H1 (cell line): ENCODE data around the gene ZNF879. TPM values are rescaled to one million over a fixed set of nuclear protein-coding genes. Genes with fewer than 3 reads are reported as not detected.

Experiments
- CTCF ChIA-PET: fragments of 300-600 bp; sonication (Branson Sonifier 250); formaldehyde crosslinking; loops from one replicate; lab custom pipeline; 2021; ENCODE audit not compliant: partially characterized antibody; lab: Charles Lee
- POLR2A ChIA-PET: fragments of 300-600 bp; sonication (Branson Sonifier 250); formaldehyde crosslinking; loops from one replicate; lab custom pipeline; 2021; ENCODE audit warnings: inconsistent platforms; ENCODE audit not compliant: partially characterized antibody; lab: Charles Lee
- DNase-seq, 2 experiments: peaks; one replicate each; pipeline versions ENCODE4 v3.0.0 to v3.0.0-alpha.2; 2010 to 2022; ENCODE audit warnings: low spot score in 2 of 2, low read depth in 1 of 2, mixed read lengths in 1 of 2
- FAIRE-seq: peaks from 2 replicates; lab custom pipeline; 2011; peaks lifted over from hg19 to GRCh38; lab: Jason Lieb, UNC
- H2AFZ ChIP-seq: 2 replicates; pipeline ENCODE4 v1.8.1; 2012; ENCODE audit warnings: low read length, inconsistent platforms
- H2AK5ac ChIP-seq: 2 replicates; pipeline ENCODE4 v1.6.1; 2013; ENCODE audit warnings: low read depth, low read length
- H2BK120ac ChIP-seq: replicated peaks from 2 replicates; pipeline ENCODE3; 2013; ENCODE audit warnings: low read depth, low read length, inconsistent platforms
- H2BK12ac ChIP-seq: 2 replicates; pipeline ENCODE4 v1.6.1; 2013; ENCODE audit warnings: low read depth, low read length
- H2BK15ac ChIP-seq: 2 replicates; pipeline ENCODE4 v1.6.1; 2013; ENCODE audit warnings: low read length
- H2BK20ac ChIP-seq: 2 replicates; pipeline ENCODE4 v1.6.1; 2013; ENCODE audit warnings: low read length
- H2BK5ac ChIP-seq: 2 replicates; pipeline ENCODE4 v1.6.1; 2013; ENCODE audit warnings: low read depth, low read length
- H3K14ac ChIP-seq: 2 replicates; pipeline ENCODE4 v1.6.1; 2013; ENCODE audit warnings: inconsistent platforms; ENCODE audit not compliant: insufficient read length
- H3K18ac ChIP-seq: 2 replicates; pipeline ENCODE4 v1.6.1; 2013; ENCODE audit warnings: low read length; ENCODE audit errors: extremely low read depth
- H3K23ac ChIP-seq: 2 replicates; pipeline ENCODE4 v1.6.1; 2013; ENCODE audit warnings: inconsistent platforms; ENCODE audit not compliant: insufficient read length
- H3K23me2 ChIP-seq: 2 replicates; pipeline ENCODE4 v1.6.1; 2013; ENCODE audit warnings: low read depth, low read length
- H3K27ac ChIP-seq: 2 replicates; pipeline ENCODE4 v1.6.1; 2011; ENCODE audit warnings: low read depth, low read length, inconsistent platforms
- H3K27me3 ChIP-seq, 4 experiments: replicated peaks in 1 of 4; 1 replicate in 1 of 4; 2 replicates in 3 of 4; pipeline versions ENCODE4 v1.6.1 to v1.8.1; 2011 to 2013; ENCODE audit warnings: low read length in 3 of 4, mild to moderate bottlenecking in 3 of 4, inconsistent platforms in 2 of 4, mixed read lengths in 2 of 4, moderate library complexity in 1 of 4; ENCODE audit not compliant: control insufficient read depth in 3 of 4, insufficient read depth in 3 of 4; ENCODE audit errors: extremely low read depth in 1 of 4
- H3K36me3 ChIP-seq, 4 experiments: 2 replicates each; pipeline versions ENCODE4 v1.6.1 to v1.8.1; 2011 to 2013; ENCODE audit warnings: mild to moderate bottlenecking in 4 of 4, low read length in 3 of 4, moderate library complexity in 2 of 4, control low read depth in 1 of 4, inconsistent platforms in 1 of 4; ENCODE audit not compliant: insufficient read depth in 4 of 4, control insufficient read depth in 2 of 4
- H3K4ac ChIP-seq: replicated peaks from 2 replicates; pipeline ENCODE3; 2013; ENCODE audit warnings: low read length, low read depth, mixed read lengths, inconsistent platforms; ENCODE audit not compliant: insufficient read length
- H3K4me1 ChIP-seq, 4 experiments: replicated peaks in 1 of 4; 1 replicate in 1 of 4; 2 replicates in 3 of 4; pipeline versions ENCODE4 v1.6.1 to v1.8.1; 2011 to 2013; ENCODE audit warnings: low read length in 3 of 4, inconsistent platforms in 2 of 4, mixed read lengths in 1 of 4; ENCODE audit not compliant: insufficient read depth in 4 of 4, control insufficient read depth in 3 of 4
- H3K4me2 ChIP-seq, 2 experiments: 2 replicates each; pipeline versions ENCODE4 v1.6.1 to v1.8.1; 2011 to 2013; ENCODE audit warnings: low read depth in 2 of 2, low read length in 2 of 2, control low read depth in 1 of 2, inconsistent platforms in 1 of 2, mild to moderate bottlenecking in 1 of 2; ENCODE audit not compliant: insufficient read depth in 1 of 2
- H3K4me3 ChIP-seq, 4 experiments: fragments of 200-600, 300-600 bp in 1 of 4; sonication (generic), shearing (Covaris generic), sonication (Bioruptor Twin) in 1 of 4; 2 replicates each; pipeline versions ENCODE4 v1.5.1 to v1.8.1; 2011 to 2016; ENCODE audit warnings: low read length in 4 of 4, low read depth in 3 of 4, control low read depth in 2 of 4, inconsistent platforms in 2 of 4, mild to moderate bottlenecking in 2 of 4, mixed read lengths in 1 of 4, moderate library complexity in 1 of 4; ENCODE audit not compliant: insufficient read depth in 2 of 4; ENCODE audit errors: extremely low read depth in 1 of 4
- H3K56ac ChIP-seq: replicated peaks from 2 replicates; pipeline ENCODE3; 2013; ENCODE audit warnings: low read depth, mild to moderate bottlenecking, mixed read lengths, low read length, inconsistent platforms; ENCODE audit not compliant: insufficient read length
- H3K79me1 ChIP-seq: 2 replicates; pipeline ENCODE4 v1.6.1; 2013; ENCODE audit warnings: low read depth, low read length, control low read depth
- H3K79me2 ChIP-seq, 2 experiments: 2 replicates each; pipeline versions ENCODE4 v1.6.1 to v1.8.1; 2012 to 2013; ENCODE audit warnings: low read length in 2 of 2, mild to moderate bottlenecking in 2 of 2, inconsistent platforms in 1 of 2; ENCODE audit not compliant: insufficient read depth in 2 of 2, control insufficient read depth in 1 of 2
- H3K9ac ChIP-seq, 4 experiments: replicated peaks in 1 of 4; 1 replicate in 1 of 4; 2 replicates in 3 of 4; pipeline versions ENCODE4 v1.6.1 to v1.8.1; 2011 to 2013; ENCODE audit warnings: low read depth in 3 of 4, low read length in 3 of 4, control low read depth in 2 of 4, mild to moderate bottlenecking in 2 of 4, moderate library complexity in 2 of 4, inconsistent platforms in 1 of 4; ENCODE audit errors: extremely low read depth in 1 of 4
- H3K9me3 ChIP-seq, 2 experiments: 2 replicates each; pipeline versions ENCODE4 v1.6.1 to v1.8.1; 2012 to 2013; ENCODE audit warnings: mild to moderate bottlenecking in 2 of 2, moderate library complexity in 2 of 2, control low read depth in 1 of 2, inconsistent platforms in 1 of 2, low read depth in 1 of 2, low read length in 1 of 2, mixed read lengths in 1 of 2; ENCODE audit not compliant: insufficient read depth in 2 of 2
- H4K20me1 ChIP-seq, 2 experiments: replicated peaks in 1 of 2; 2 replicates each; pipeline versions ENCODE3 to v1.8.1; 2011 to 2013; ENCODE audit warnings: inconsistent platforms in 2 of 2, low read length in 2 of 2, mild to moderate bottlenecking in 1 of 2; ENCODE audit not compliant: insufficient read depth in 2 of 2, control insufficient read depth in 1 of 2
- H4K5ac ChIP-seq: 2 replicates; pipeline ENCODE4 v1.6.1; 2013; ENCODE audit warnings: low read length, low read depth, mixed read lengths, inconsistent platforms; ENCODE audit not compliant: insufficient read length
- H4K8ac ChIP-seq: 2 replicates; pipeline ENCODE4 v1.8.0; 2013; ENCODE audit warnings: mild to moderate bottlenecking, moderate library complexity, low read length, inconsistent platforms; ENCODE audit not compliant: insufficient read depth; ENCODE audit errors: extremely low read depth
- H4K91ac ChIP-seq: replicated peaks from 2 replicates; pipeline ENCODE3; 2013; ENCODE audit warnings: low read length, mixed read lengths, inconsistent platforms; ENCODE audit not compliant: insufficient read length
- SRF ChIP-seq: IDR thresholded peaks from 2 replicates; pipeline ENCODE4 v1.6.1; 2011; ENCODE audit warnings: mild to moderate bottlenecking, low read depth, low read length, moderate library complexity
- ZNF274 ChIP-seq: IDR thresholded peaks from 2 replicates; pipeline ENCODE4 v1.7.0; 2012; ENCODE audit warnings: low read length, borderline replicate concordance; ENCODE audit errors: extremely low read depth
- WGBS, 2 experiments: shearing (Covaris generic) in 1 of 2; methylation state at CpG; one replicate each; pipeline versions ENCODE4 v1.1.6 to v1.1.7; 2013 to 2015; ENCODE audit warnings: low lambda C conversion rate in 2 of 2, mixed read lengths in 2 of 2, inconsistent platforms in 1 of 2, low coverage in 1 of 2, missing lambda C conversion rate in 1 of 2; ENCODE audit not compliant: insufficient replicate concordance in 2 of 2, insufficient coverage in 1 of 2, insufficient read length in 1 of 2; ENCODE audit errors: extremely low coverage in 1 of 2, missing lambda C conversion rate in 1 of 2; 5-methylcytosine and 5-hydroxymethylcytosine counted together
- polyA plus RNA-seq, 7 experiments: library from polyadenylated mRNA; depleted of rRNA in 3 of 7; stranded (reverse) in 5 of 7; unstranded in 2 of 7; fragments of >200 nt in 5 of 7; fragments of 200-250 nt in 2 of 7; gene quantifications; 1 replicate in 5 of 7; 2 replicates in 1 of 7; 4 replicates in 1 of 7; pipeline versions ENCODE4 v1.2.1 to v1.2.3, GENCODE V29; 2011 to 2013; ENCODE audit warnings: missing spikeins in 2 of 7, mixed read lengths in 2 of 7
- total RNA-seq: library from RNA; stranded (reverse); fragmentation: NEBNext Ultra II Directional; extraction: Animal tissue kit (Norgen Biotek cat#: 25700); gene quantifications from 2 replicates; pipeline ENCODE4 v1.2.1, GENCODE V29; 2021

Gene ZNF879
- total and polyA plus RNA-seq, 2 of the 8 experiments (the other 6 are each of a cell fraction or from before 2014, with no cell fraction given): 2.2 to 3.1 TPM

- Histone ChIP-seq H4K5ac (no peak overlapping the region), H3K23me2 (no peaks in the 10 kb centered on the region), H3K4me1 (no peaks in the 10 kb centered on the region), H3K23ac (no peak overlapping the region), H3K79me2 (no peaks in the 10 kb centered on the region), H2BK15ac (no peak overlapping the region), H2AFZ (no peak overlapping the region), H3K4me2 (no peak overlapping the region), H3K9ac (no peak overlapping the region), H2BK20ac (no peak overlapping the region), H3K36me3 (peaks cover 0 to 33% (median 10%) of the 10 kb centered on the region in 4 experiments; a peak in 4 of 8 replicates), H4K91ac (no peak overlapping the region), H3K18ac (no peak overlapping the region), H4K8ac (no peak overlapping the region), H2AK5ac (no peak overlapping the region), H2BK12ac (no peak overlapping the region), H3K4me3 (no peak overlapping the region), H3K56ac (no peak overlapping the region), H2BK5ac (no peak overlapping the region), H4K20me1 (no peaks in the 10 kb centered on the region), H3K79me1 (no peaks in the 10 kb centered on the region), H2BK120ac (no peak overlapping the region), H3K14ac (no peak overlapping the region), H3K27ac (no peak overlapping the region), H3K4ac (no peak overlapping the region), H3K27me3 (no peaks in the 10 kb centered on the region), H3K9me3 (peaks cover 75 to 83% of the 10 kb centered on the region in 2 experiments)
- ChIA-PET POLR2A (interaction anchor here (0.8 kb wide), 1 partner anchor 17 kb away, joined by 3 read pairs; no protein-coding TSS in a partner anchor), CTCF (no interaction called here)
- DNase-seq (no peak), FAIRE-seq (no peak)
- TF ChIP-seq SRF: no peak
- peak; percentile 95 for TF ChIP-seq ZNF274
- WGBS, 2 experiments: 88% methylated on average over 11 of the region's 11 CpGs; no CpG with 5 or more reads in 1 of the 2 experiments
Observed at GRCh38 chr5:179079165-179079987, 55.8 kb downstream of the ZNF879 start.
